Endothelial cell of umbilical vein (primary cell): ENCODE data around the gene GNAO1.

Experiments used
- CTCF ChIP-seq, 2 donors: IDR thresholded peaks; 1 replicate in 1 of 2; 2 replicates in 1 of 2; pipeline ENCODE4 v1.5.1; 2011; ENCODE audit warnings: low read length in 2 of 2, mild to moderate bottlenecking in 2 of 2, moderate library complexity in 2 of 2, control low read depth in 1 of 2, inconsistent platforms in 1 of 2, low read depth in 1 of 2; ENCODE audit not compliant: insufficient read depth in 1 of 2; ENCODE audit errors: extremely low read depth in 1 of 2
- EZH2 ChIP-seq: IDR thresholded peaks from 2 replicates; pipeline ENCODE4 v1.6.1; 2012; ENCODE audit warnings: borderline replicate concordance, low read depth, mild to moderate bottlenecking, moderate library complexity, low read length, inconsistent platforms; ENCODE audit not compliant: severe bottlenecking
- POLR2A ChIP-seq: IDR thresholded peaks from 2 replicates; pipeline ENCODE4 v1.6.1; 2012; ENCODE audit warnings: low read depth, mild to moderate bottlenecking, control low read depth, low read length
- POLR2AphosphoS5 ChIP-seq: IDR thresholded peaks from 2 replicates; pipeline ENCODE4 v1.6.1; 2012; ENCODE audit warnings: low read depth, mild to moderate bottlenecking, control low read depth, low read length, moderate library complexity; ENCODE audit not compliant: insufficient read depth

GRCh38 chr16:56202036-56202435, 10.7 kb downstream of the GNAO1 start:
- TF ChIP-seq POLR2AphosphoS5 (no peak), EZH2 (no peak), CTCF (IDR thresholded peaks at IDR 0.05; ENCODE audit: extremely low read depth in 1 of 2, insufficient read depth in 1 of 2, low read depth in 1 of 2, low read length in 2 of 2) (no peak), POLR2A (no peak)
